WTC11 (cell line): Measurements from ENCODE around the gene MARCO.

Source experiments
- ATF1 ChIP-seq: sonication (generic); formaldehyde crosslinking; IDR thresholded peaks from 2 replicates; pipeline ENCODE4 v1.8.1; 2023; ENCODE audit warnings: mild to moderate bottlenecking, moderate library complexity, missing genetic modification reagents
- CREB1 ChIP-seq: sonication (generic); formaldehyde crosslinking; IDR thresholded peaks from 2 replicates; pipeline ENCODE4 v1.8.0; 2023; ENCODE audit warnings: mild to moderate bottlenecking, missing genetic modification reagents
- NR2C2 ChIP-seq: sonication (generic); formaldehyde crosslinking; IDR thresholded peaks from 2 replicates; pipeline ENCODE4 v1.8.0; 2022; ENCODE audit warnings: mild to moderate bottlenecking, missing genetic modification reagents
- TEAD4 ChIP-seq: sonication (generic); formaldehyde crosslinking; IDR thresholded peaks from 2 replicates; pipeline ENCODE4 v1.8.0; 2022; ENCODE audit warnings: mild to moderate bottlenecking, missing genetic modification reagents
- ZNF138 ChIP-seq: sonication (generic); formaldehyde crosslinking; conservative IDR thresholded peaks from 2 replicates; pipeline ENCODE4 v1.8.1; 2022; ENCODE audit warnings: mild to moderate bottlenecking, moderate library complexity, missing genetic modification reagents
- TF ChIP-seq, protein P1 (sequence below): sonication (generic); formaldehyde crosslinking; IDR thresholded peaks from 2 replicates; pipeline ENCODE4 v1.8.0; 2022; ENCODE audit warnings: mild to moderate bottlenecking, missing genetic modification reagents
- TF ChIP-seq, protein P2 (sequence below): sonication (generic); formaldehyde crosslinking; conservative IDR thresholded peaks from 2 replicates; pipeline ENCODE4 v1.8.1; 2023; ENCODE audit warnings: mild to moderate bottlenecking, low read depth, missing genetic modification reagents, moderate library complexity
- TF ChIP-seq, protein P3 (sequence below): fragments of 200-600 bp; IDR thresholded peaks from 2 replicates; pipeline ENCODE4 v1.8.0; 2022; ENCODE audit warnings: antibody characterized with exemption
- TF ChIP-seq, protein P4 (sequence below): sonication (generic); formaldehyde crosslinking; IDR thresholded peaks from 2 replicates; pipeline ENCODE4 v1.8.1; 2023; ENCODE audit warnings: mild to moderate bottlenecking, missing genetic modification reagents, moderate library complexity
- TF ChIP-seq, protein P5 (sequence below): fragments of 250-450 bp; sonication (Bioruptor Pico); IDR thresholded peaks from 2 replicates; pipeline ENCODE4 v1.8.0; 2021; ENCODE audit warnings: mild to moderate bottlenecking

DNA sequence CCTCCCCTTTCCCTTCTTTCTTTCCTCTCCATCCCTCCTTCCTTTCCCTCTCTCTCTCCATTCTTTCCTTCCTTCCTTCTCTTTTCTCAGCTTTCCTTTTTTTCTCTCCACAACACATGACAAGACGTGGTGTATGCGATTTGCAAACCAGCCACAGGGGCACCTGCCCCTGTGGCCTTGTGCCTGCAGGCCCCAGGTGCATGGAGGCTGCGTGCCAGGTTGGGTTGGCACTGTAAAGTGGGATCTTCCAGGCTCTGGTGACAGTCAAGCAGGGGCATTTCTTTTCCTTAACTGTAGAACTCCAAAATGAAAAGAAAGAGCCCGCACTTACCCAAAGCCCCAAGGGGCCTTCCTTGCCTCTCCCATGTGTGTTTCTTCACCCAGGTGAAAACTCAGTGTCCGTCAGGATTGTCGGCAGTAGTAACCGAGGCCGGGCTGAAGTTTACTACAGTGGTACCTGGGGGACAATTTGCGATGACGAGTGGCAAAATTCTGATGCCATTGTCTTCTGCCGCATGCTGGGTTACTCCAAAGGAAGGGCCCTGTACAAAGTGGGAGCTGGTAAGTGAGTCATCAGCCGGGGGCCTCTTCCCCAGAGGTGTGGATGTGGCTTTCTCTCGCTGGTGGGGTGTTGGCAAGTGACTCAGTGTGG is 50.9 kb downstream of the MARCO start:
- TF ChIP-seq NR2C2 (CRISPR knock-in tag): no peak
- TF ChIP-seq, protein P1, sequence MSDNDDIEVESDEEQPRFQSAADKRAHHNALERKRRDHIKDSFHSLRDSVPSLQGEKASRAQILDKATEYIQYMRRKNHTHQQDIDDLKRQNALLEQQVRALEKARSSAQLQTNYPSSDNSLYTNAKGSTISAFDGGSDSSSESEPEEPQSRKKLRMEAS (CRISPR knock-in tag): no peak
- TF ChIP-seq ATF1: no peak
- TF ChIP-seq, protein P2, sequence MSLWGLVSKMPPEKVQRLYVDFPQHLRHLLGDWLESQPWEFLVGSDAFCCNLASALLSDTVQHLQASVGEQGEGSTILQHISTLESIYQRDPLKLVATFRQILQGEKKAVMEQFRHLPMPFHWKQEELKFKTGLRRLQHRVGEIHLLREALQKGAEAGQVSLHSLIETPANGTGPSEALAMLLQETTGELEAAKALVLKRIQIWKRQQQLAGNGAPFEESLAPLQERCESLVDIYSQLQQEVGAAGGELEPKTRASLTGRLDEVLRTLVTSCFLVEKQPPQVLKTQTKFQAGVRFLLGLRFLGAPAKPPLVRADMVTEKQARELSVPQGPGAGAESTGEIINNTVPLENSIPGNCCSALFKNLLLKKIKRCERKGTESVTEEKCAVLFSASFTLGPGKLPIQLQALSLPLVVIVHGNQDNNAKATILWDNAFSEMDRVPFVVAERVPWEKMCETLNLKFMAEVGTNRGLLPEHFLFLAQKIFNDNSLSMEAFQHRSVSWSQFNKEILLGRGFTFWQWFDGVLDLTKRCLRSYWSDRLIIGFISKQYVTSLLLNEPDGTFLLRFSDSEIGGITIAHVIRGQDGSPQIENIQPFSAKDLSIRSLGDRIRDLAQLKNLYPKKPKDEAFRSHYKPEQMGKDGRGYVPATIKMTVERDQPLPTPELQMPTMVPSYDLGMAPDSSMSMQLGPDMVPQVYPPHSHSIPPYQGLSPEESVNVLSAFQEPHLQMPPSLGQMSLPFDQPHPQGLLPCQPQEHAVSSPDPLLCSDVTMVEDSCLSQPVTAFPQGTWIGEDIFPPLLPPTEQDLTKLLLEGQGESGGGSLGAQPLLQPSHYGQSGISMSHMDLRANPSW (CRISPR knock-in tag): no peak
- TF ChIP-seq, protein P3, sequence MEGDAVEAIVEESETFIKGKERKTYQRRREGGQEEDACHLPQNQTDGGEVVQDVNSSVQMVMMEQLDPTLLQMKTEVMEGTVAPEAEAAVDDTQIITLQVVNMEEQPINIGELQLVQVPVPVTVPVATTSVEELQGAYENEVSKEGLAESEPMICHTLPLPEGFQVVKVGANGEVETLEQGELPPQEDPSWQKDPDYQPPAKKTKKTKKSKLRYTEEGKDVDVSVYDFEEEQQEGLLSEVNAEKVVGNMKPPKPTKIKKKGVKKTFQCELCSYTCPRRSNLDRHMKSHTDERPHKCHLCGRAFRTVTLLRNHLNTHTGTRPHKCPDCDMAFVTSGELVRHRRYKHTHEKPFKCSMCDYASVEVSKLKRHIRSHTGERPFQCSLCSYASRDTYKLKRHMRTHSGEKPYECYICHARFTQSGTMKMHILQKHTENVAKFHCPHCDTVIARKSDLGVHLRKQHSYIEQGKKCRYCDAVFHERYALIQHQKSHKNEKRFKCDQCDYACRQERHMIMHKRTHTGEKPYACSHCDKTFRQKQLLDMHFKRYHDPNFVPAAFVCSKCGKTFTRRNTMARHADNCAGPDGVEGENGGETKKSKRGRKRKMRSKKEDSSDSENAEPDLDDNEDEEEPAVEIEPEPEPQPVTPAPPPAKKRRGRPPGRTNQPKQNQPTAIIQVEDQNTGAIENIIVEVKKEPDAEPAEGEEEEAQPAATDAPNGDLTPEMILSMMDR: no peak
- TF ChIP-seq, protein P4, sequence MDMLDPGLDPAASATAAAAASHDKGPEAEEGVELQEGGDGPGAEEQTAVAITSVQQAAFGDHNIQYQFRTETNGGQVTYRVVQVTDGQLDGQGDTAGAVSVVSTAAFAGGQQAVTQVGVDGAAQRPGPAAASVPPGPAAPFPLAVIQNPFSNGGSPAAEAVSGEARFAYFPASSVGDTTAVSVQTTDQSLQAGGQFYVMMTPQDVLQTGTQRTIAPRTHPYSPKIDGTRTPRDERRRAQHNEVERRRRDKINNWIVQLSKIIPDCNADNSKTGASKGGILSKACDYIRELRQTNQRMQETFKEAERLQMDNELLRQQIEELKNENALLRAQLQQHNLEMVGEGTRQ (CRISPR knock-in tag): no peak
- TF ChIP-seq, protein P5, sequence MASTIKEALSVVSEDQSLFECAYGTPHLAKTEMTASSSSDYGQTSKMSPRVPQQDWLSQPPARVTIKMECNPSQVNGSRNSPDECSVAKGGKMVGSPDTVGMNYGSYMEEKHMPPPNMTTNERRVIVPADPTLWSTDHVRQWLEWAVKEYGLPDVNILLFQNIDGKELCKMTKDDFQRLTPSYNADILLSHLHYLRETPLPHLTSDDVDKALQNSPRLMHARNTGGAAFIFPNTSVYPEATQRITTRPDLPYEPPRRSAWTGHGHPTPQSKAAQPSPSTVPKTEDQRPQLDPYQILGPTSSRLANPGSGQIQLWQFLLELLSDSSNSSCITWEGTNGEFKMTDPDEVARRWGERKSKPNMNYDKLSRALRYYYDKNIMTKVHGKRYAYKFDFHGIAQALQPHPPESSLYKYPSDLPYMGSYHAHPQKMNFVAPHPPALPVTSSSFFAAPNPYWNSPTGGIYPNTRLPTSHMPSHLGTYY (CRISPR knock-in tag): no peak
- TF ChIP-seq TEAD4 (CRISPR knock-in tag): no peak
- TF ChIP-seq ZNF138 (CRISPR knock-in tag): no peak
- no peak for TF ChIP-seq CREB1 (CRISPR knock-in tag)
